T-cell (primary cell): ENCODE measurements around the gene CCR2. TPM values are rescaled to one million over a fixed set of nuclear protein-coding genes. Genes with fewer than 3 reads are reported as not detected.
A peak's percentile ranks its signal among the peaks of the same experiment; 100 is the strongest.

Source experiments
- ATAC-seq, 4 experiments: fragments of 200-7000 bp in 3 of 4; fragments of 150-1000 bp in 1 of 4; cut with Tn5 transposase; replicated peaks in 1 of 4; 1 replicate in 3 of 4; 2 replicates in 1 of 4; pipeline ENCODE4 v1.10.0; 2021; ENCODE audit warnings: moderate library complexity in 3 of 4, mild to moderate bottlenecking in 2 of 4, moderate number of reproducible peaks in 1 of 4
- CTCF ChIA-PET, 2 donors: fragments of 300-600 bp; sonication (Branson Sonifier 250); formaldehyde crosslinking; loops; one replicate each; lab custom pipeline; 2022; ENCODE audit warnings: antibody characterized with exemption in 2 of 2; lab: Charles Lee
- POLR2A ChIA-PET, 2 donors: fragments of 300-600 bp; sonication (Branson Sonifier 250); formaldehyde crosslinking; loops; one replicate each; lab custom pipeline; 2022; ENCODE audit warnings: antibody characterized with exemption in 2 of 2; lab: Charles Lee
- DNase-seq, 35 experiments: peaks; one replicate each; pipeline versions ENCODE4 v3.0.0 to v3.0.0-alpha.2; 2013 to 2023
- H3K27ac ChIP-seq: one replicate; pipeline ENCODE4 v1.5.1; 2013; ENCODE audit warnings: low read length
- H3K27me3 ChIP-seq, 2 experiments: replicated peaks in 1 of 2; 1 replicate in 1 of 2; 2 replicates in 1 of 2; pipeline versions ENCODE4 v1.6.1 to v1.7.0; 2013; ENCODE audit warnings: low read length in 1 of 2, mixed read lengths in 1 of 2; ENCODE audit not compliant: control insufficient read depth in 2 of 2, insufficient read depth in 2 of 2; ENCODE audit errors: extremely low read depth in 1 of 2
- H3K36me3 ChIP-seq, 2 donors: 1 replicate in 1 of 2; 2 replicates in 1 of 2; pipeline versions ENCODE4 v1.6.1 to v1.7.0; 2013; ENCODE audit warnings: low read length in 1 of 2; ENCODE audit not compliant: control insufficient read depth in 2 of 2, insufficient read depth in 1 of 2; ENCODE audit errors: extremely low read depth in 1 of 2
- H3K4me1 ChIP-seq, 2 experiments: 1 replicate in 1 of 2; 2 replicates in 1 of 2; pipeline versions ENCODE4 v1.6.1 to v1.7.0; 2013; ENCODE audit warnings: low read length in 2 of 2, mixed read lengths in 1 of 2; ENCODE audit not compliant: insufficient read depth in 2 of 2, control insufficient read depth in 1 of 2; ENCODE audit errors: extremely low read depth in 1 of 2
- H3K4me3 ChIP-seq, 2 donors: 1 replicate in 1 of 2; 2 replicates in 1 of 2; pipeline versions ENCODE4 v1.5.1 to v1.7.0; 2013; ENCODE audit warnings: mild to moderate bottlenecking in 2 of 2, low read length in 1 of 2, moderate library complexity in 1 of 2; ENCODE audit not compliant: control insufficient read depth in 1 of 2; ENCODE audit errors: extremely low read depth in 1 of 2
- H3K9me3 ChIP-seq: 2 replicates; pipeline ENCODE4 v1.7.0; 2013
- H3K27ac Mint-ChIP-seq, 2 donors: one replicate each; pipeline ENCODE4 v1.8.0; 2020 to 2021; ENCODE audit warnings: mild to moderate bottlenecking in 2 of 2, mixed read lengths in 2 of 2
- H3K27me3 Mint-ChIP-seq, 2 donors: one replicate each; pipeline ENCODE4 v1.8.0; 2021 to 2022; ENCODE audit warnings: mixed read lengths in 2 of 2
- H3K36me3 Mint-ChIP-seq: one replicate; pipeline ENCODE4 v1.8.0; 2021; ENCODE audit warnings: mixed read lengths
- H3K4me1 Mint-ChIP-seq, 3 donors: one replicate each; pipeline ENCODE4 v1.8.0; 2020 to 2022; ENCODE audit warnings: mixed read lengths in 3 of 3, mild to moderate bottlenecking in 1 of 3
- H3K4me3 Mint-ChIP-seq, 3 donors: one replicate each; pipeline ENCODE4 v1.8.0; 2020 to 2022; ENCODE audit warnings: mild to moderate bottlenecking in 3 of 3, mixed read lengths in 3 of 3, moderate library complexity in 3 of 3
- H3K9me3 Mint-ChIP-seq, 3 donors: one replicate each; pipeline ENCODE4 v1.8.0; 2020 to 2022; ENCODE audit warnings: mixed read lengths in 3 of 3
- WGBS: methylation state at CpG from one replicate; pipeline ENCODE4 v1.1.5; 2013; ENCODE audit warnings: missing lambda C conversion rate; ENCODE audit not compliant: insufficient coverage; 5-methylcytosine and 5-hydroxymethylcytosine counted together
- total RNA-seq, 35 experiments: library from RNA in 6 of 35; stranded (reverse) in 6 of 35; fragments of 120-200 nt in 1 of 35; gene quantifications; one replicate each; pipeline versions ENCODE4 v1.2.1 to v1.2.4 and lab custom pipeline; 2013 to 2026

Gene CCR2
- total RNA-seq, 5 donors from 2014 or later (not counting 1 experiment from before 2014, with no cell fraction given): 3.3 to 15.1 (median 8.1) TPM

DNA sequence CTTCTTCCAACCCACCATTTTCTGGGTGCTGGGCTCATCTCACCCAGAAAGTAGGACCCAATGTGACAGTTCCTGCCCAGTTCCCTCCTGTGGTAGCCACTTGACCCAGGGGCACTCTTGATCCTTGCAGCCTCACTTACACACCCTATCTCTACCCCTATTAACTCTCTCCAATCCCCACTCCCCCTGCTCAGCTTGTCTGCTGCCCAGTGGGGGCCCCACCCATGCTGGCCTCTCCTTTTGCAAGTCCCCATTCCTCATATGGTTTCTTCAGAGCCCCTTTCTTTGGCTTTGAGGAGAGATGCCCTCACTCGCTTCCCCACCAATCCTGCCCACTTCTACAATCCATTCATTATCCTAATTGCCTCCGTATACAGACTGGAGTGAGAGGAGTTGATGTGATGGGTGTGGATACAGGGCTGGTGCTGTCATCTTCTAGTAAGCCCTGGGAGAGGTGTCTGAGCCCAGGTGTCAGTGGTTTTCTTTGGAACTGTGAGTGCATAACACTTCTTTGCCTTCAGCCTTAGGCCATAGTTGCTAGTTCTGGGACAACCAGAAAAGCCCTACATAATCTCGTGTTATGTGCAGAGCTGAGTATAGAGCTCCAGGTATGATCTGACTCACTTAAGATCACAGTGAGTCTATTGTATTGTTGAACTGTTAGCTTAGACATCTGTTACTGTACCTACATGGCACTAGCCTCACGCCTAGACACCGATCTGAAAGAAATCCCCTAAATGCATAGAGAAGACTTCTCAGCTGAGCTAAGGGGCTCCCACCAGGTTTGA, 12.0 kb downstream of the CCR2 start:
- Mint-ChIP-seq H3K27ac (no peak overlapping the region), H3K9me3 (no peaks in the 10 kb centered on the region), H3K27me3 (no peaks in the 10 kb centered on the region), H3K36me3 (no peaks in the 10 kb centered on the region), H3K4me3 (no peak overlapping the region), H3K4me1 (peaks cover 32 to 60% (median 40%) of the 10 kb centered on the region in 3 donors)
- Histone ChIP-seq H3K9me3 (no peaks in the 10 kb centered on the region), H3K27me3 (no peaks in the 10 kb centered on the region), H3K4me3 (no peak overlapping the region), H3K4me1 (peaks cover 18 to 59% of the 10 kb centered on the region in 2 experiments), H3K36me3 (no peaks in the 10 kb centered on the region), H3K27ac (no peak overlapping the region)
- ATAC-seq (no peak), DNase-seq (no peak)
- WGBS: no CpG with 5 or more reads among the region's 5 CpGs
- ChIA-PET POLR2A (no interaction called here), CTCF (no interaction called here)

DNA sequence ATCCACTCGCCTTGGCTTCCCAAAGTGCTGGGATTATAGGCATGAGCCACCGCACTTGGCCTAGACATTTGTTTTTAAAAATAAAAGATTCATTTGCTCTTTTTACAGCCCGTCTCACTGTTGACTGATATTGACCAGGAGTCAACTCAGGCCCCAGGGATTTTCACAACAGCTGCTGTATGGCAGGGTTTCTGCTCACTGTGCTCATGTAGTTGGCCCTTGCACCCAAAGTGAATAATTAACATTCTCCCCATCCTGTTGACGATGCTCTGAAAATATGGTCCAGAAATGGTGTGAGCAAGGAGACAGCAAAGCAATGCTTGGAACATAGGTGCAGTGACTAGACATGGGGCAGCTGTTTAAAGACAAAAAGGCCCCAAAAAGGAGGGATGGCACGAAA, 13.9 kb downstream of the CCR2 start:
- Mint-ChIP-seq H3K4me3 (no peak overlapping the region), H3K27me3 (no peaks in the 10 kb centered on the region), H3K36me3 (no peaks in the 10 kb centered on the region), H3K27ac (peak overlapping the region; percentile 23 to 84), H3K4me1 (peaks cover 34 to 63% (median 43%) of the 10 kb centered on the region in 3 donors), H3K9me3 (no peaks in the 10 kb centered on the region)
- Histone ChIP-seq H3K27ac (peak overlapping the region; percentile 74), H3K4me1 (peaks cover 18 to 43% of the 10 kb centered on the region in 2 experiments), H3K27me3 (no peaks in the 10 kb centered on the region), H3K36me3 (no peaks in the 10 kb centered on the region), H3K9me3 (no peaks in the 10 kb centered on the region), H3K4me3 (no peak overlapping the region)
- no peak for DNase-seq
- WGBS: 100% methylated on average over 3 of the region's 5 CpGs
- no peak for ATAC-seq
- CTCF ChIA-PET: interaction anchor here (0.7 to 7.2 kb wide), 14 partner anchors 8 to 425 kb away, joined by 3 to 139 read pairs (median 9); partner anchors contain the start of genes CCR2 (in 1 of the 2) and CXCR6 (in 1 of the 2)
- POLR2A ChIA-PET: no interaction called here

DNA sequence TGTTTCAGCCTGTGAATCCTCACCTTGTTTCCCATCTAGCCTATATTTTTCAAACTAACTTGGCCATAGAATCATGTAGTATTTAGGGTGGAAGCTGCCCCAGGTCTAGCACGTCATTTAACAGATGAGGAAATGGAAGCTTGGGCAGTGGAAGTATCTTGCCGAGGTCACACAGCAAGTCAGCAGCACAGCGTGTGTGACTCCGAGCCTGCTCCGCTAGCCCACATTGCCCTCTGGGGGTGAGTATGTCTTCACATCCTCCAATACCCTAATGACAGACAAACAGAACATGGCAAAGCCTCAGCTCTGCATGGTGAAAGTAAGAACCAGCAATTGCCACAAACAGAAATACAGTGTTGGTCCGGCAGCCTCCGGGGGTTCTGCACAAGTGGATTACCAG, 14.7 kb downstream of the CCR2 start:
- WGBS: 20% methylated on average over 1 of the region's 7 CpGs
- Mint-ChIP-seq H3K4me1 (peaks cover 34 to 69% (median 50%) of the 10 kb centered on the region in 3 donors), H3K27ac (peak overlapping the region; percentile 33 to 84), H3K9me3 (no peaks in the 10 kb centered on the region), H3K4me3 (peak overlapping the region; percentile 8 to 28 (median 18)), H3K36me3 (no peaks in the 10 kb centered on the region), H3K27me3 (no peaks in the 10 kb centered on the region)
- no peak overlapping the region for H3K4me3 ChIP-seq
- H3K36me3 ChIP-seq: no peaks in the 10 kb centered on the region
- no peaks in the 10 kb centered on the region for H3K27me3 ChIP-seq
- H3K4me1 ChIP-seq: peaks cover 18 to 51% of the 10 kb centered on the region in 2 experiments
- ATAC-seq (peak; percentile 77 to 84 (median 82)), DNase-seq (peak; percentile 33 to 83 (median 57))
- H3K27ac ChIP-seq: peak overlapping the region; percentile 74
- no peaks in the 10 kb centered on the region for H3K9me3 ChIP-seq
- ChIA-PET POLR2A (interaction anchor here in 1 of 2 donors (0.7 kb wide), 1 partner anchor 11 kb away, joined by 4 read pairs; no protein-coding TSS in a partner anchor), CTCF (interaction anchor here (0.6 to 7.2 kb wide), 24 partner anchors 9 to 487 kb away, joined by 3 to 139 read pairs (median 6); partner anchors contain the start of genes CCR1 (in 1 of the 2), CCR2 (in 1 of the 2), CCR5AS (in 1 of the 2) and CCRL2 (in 1 of the 2))

DNA sequence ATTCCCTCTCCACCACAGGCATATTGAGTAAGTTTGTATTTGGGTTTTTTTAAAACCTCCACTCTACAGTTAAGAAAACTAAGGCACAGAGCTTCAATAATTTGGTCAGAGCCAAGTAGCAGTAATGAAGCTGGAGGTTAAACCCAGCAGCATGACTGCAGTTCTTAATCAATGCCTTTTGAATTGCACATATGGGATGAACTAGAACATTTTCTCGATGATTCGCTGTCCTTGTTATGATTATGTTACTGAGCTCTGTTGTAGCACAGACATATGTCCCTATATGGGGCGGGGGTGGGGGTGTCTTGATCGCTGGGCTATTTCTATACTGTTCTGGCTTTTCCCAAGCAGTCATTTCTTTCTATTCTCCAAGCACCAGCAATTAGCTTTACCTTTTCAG, 15.2 kb downstream of the CCR2 start:
- WGBS: no CpG with 5 or more reads among the region's 4 CpGs
- ChIA-PET CTCF (interaction anchor here (0.6 to 7.2 kb wide), 26 partner anchors 9 to 564 kb away, joined by 3 to 139 read pairs (median 6); partner anchors contain the start of genes CCR1 (in 1 of the 2), CCR2 (in 1 of the 2), CCR5AS (in 1 of the 2) and CCRL2 (in 1 of the 2)), POLR2A (interaction anchor here in 1 of 2 donors (0.7 kb wide), 1 partner anchor 11 kb away, joined by 4 read pairs; no protein-coding TSS in a partner anchor)
- Mint-ChIP-seq H3K27ac (peak overlapping the region; percentile 86 to 94), H3K36me3 (no peaks in the 10 kb centered on the region), H3K9me3 (no peaks in the 10 kb centered on the region), H3K27me3 (no peaks in the 10 kb centered on the region), H3K4me3 (peak overlapping the region in 2 of 3 donors; percentile 4 to 28), H3K4me1 (peaks cover 34 to 73% (median 54%) of the 10 kb centered on the region in 3 donors)
- no peak for ATAC-seq
- Histone ChIP-seq H3K4me3 (no peak overlapping the region), H3K36me3 (no peaks in the 10 kb centered on the region), H3K27me3 (no peaks in the 10 kb centered on the region), H3K4me1 (peaks cover 18 to 54% of the 10 kb centered on the region in 2 experiments), H3K9me3 (no peaks in the 10 kb centered on the region), H3K27ac (peak overlapping the region; percentile 74)
- DNase-seq: no peak

DNA sequence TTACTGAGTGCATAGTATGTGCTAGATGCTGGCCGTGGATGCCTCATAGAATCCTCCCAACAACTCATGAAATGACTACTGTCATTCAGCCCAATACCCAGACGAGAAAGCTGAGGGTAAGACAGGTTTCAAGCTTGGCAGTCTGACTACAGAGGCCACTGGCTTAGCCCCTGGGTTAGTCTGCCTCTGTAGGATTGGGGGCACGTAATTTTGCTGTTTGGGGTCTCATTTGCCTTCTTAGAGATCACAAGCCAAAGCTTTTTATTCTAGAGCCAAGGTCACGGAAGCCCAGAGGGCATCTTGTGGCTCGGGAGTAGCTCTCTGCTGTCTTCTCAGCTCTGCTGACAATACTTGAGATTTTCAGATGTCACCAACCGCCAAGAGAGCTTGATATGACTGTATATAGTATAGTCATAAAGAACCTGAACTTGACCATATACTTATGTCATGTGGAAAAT, 15.8 kb downstream of the CCR2 start:
- DNase-seq (no peak), ATAC-seq (peak in 1 of 4 experiments; percentile 28)
- H3K36me3 ChIP-seq: no peaks in the 10 kb centered on the region
- Mint-ChIP-seq H3K36me3 (no peaks in the 10 kb centered on the region), H3K27me3 (no peaks in the 10 kb centered on the region), H3K9me3 (no peaks in the 10 kb centered on the region), H3K27ac (peak overlapping the region; percentile 86 to 94), H3K4me1 (peaks cover 40 to 77% (median 59%) of the 10 kb centered on the region in 3 donors), H3K4me3 (peak overlapping the region; percentile 4 to 42 (median 28))
- CTCF ChIA-PET: interaction anchor here (0.5 to 7.2 kb wide), 20 partner anchors 8 to 564 kb away, joined by 3 to 139 read pairs (median 8); partner anchors contain the start of genes CCR2 (in 1 of the 2), CCR5AS (in 1 of the 2) and CCRL2 (in 1 of the 2)
- peaks cover 20 to 59% of the 10 kb centered on the region in 2 experiments for H3K4me1 ChIP-seq
- H3K9me3 ChIP-seq: no peaks in the 10 kb centered on the region
- whole genome bisulfite sequencing: 8% methylated on average over 2 of the region's 6 CpGs
- H3K27me3 ChIP-seq: no peaks in the 10 kb centered on the region
- POLR2A ChIA-PET: no interaction called here
- peak overlapping the region; percentile 74 for H3K27ac ChIP-seq
- no peak overlapping the region for H3K4me3 ChIP-seq
